Activated B cell treated with CpG ODN at 0.5 μM for 24 hours (primary cell): ENCODE data around the gene RHOT1. TPM values are rescaled to one million over a fixed set of nuclear protein-coding genes. Genes with fewer than 3 reads are reported as not detected.

ENCODE experiments used
- ATAC-seq: fragments of 200-7000 bp; cut with Tn5 transposase; one replicate; pipeline ENCODE4 v1.10.0; 2021; ENCODE audit warnings: low read depth, mild to moderate bottlenecking, moderate library complexity
- CTCF ChIA-PET: fragments of 350-600 bp; sonication (Branson Sonifier 250); formaldehyde crosslinking; loops from one replicate; lab custom pipeline; 2021; ENCODE audit warnings: antibody characterized with exemption; lab: Charles Lee
- POLR2A ChIA-PET: fragments of 350-600 bp; sonication (Branson Sonifier 250); formaldehyde crosslinking; loops from one replicate; lab custom pipeline; 2021; ENCODE audit warnings: antibody characterized with exemption; lab: Charles Lee
- DNase-seq: peaks from one replicate; pipeline ENCODE4 v3.0.0; 2022
- H3K27ac Mint-ChIP-seq: one replicate; pipeline ENCODE4 v1.8.0; 2020; ENCODE audit warnings: mixed read lengths
- H3K27me3 Mint-ChIP-seq: one replicate; pipeline ENCODE4 v1.8.0; 2021; ENCODE audit warnings: mixed read lengths
- H3K36me3 Mint-ChIP-seq: one replicate; pipeline ENCODE4 v1.8.0; 2021; ENCODE audit warnings: low read depth, mixed read lengths
- H3K4me1 Mint-ChIP-seq: one replicate; pipeline ENCODE4 v1.8.0; 2021; ENCODE audit warnings: mixed read lengths
- H3K4me3 Mint-ChIP-seq: one replicate; pipeline ENCODE4 v1.8.0; 2020; ENCODE audit warnings: mild to moderate bottlenecking, mixed read lengths
- H3K9me3 Mint-ChIP-seq: one replicate; pipeline ENCODE4 v1.8.0; 2020; ENCODE audit warnings: mixed read lengths
- intact Hi-C: fragments of 100-400 bp; cut with micrococcal nuclease; formaldehyde crosslinking; loops from one replicate; pipeline ENCODE4 v1.15.1; 2024
- total RNA-seq: library from RNA; stranded (reverse); gene quantifications from 2 replicates; pipeline ENCODE4 v1.2.3, GENCODE V29; 2022
- TF ChIP-seq, protein P1 (sequence below): fragments of 200-600 bp; IDR thresholded peaks from one replicate; pipeline ENCODE4 v1.8.0; 2022; ENCODE audit warnings: antibody characterized with exemption, mild to moderate bottlenecking

The RHOT1 gene
- total RNA-seq, 1 donor from 2014 or later: 16.2 TPM

DNA sequence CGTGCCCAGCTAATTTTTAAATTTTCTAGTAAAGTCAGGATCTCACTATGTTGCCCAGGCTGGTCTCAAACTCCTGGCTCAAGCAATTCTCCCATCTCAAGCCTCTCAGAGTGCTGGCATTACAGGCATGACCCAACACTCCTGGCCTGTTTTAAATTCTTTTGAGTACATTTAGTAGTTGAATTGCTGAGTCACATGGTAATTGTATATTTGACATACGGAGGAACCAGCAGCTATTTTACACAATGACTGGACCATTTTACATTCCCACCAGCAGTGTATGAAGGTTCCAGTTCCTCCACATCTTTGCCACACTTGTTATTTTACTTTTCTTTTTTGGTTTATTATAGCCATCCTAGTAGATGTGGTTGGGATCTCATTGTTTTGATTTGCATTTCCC is 43.6 kb downstream of the RHOT1 start:
- Mint-ChIP-seq H3K36me3 (peaks cover 32% of the 10 kb centered on the region), H3K4me1 (no peaks in the 10 kb centered on the region), H3K27me3 (no peaks in the 10 kb centered on the region), H3K4me3 (no peak overlapping the region), H3K9me3 (no peaks in the 10 kb centered on the region), H3K27ac (no peak overlapping the region)
- ChIA-PET CTCF (no interaction called here), POLR2A (no interaction called here)
- no peak for DNase-seq
- TF ChIP-seq, protein P1, sequence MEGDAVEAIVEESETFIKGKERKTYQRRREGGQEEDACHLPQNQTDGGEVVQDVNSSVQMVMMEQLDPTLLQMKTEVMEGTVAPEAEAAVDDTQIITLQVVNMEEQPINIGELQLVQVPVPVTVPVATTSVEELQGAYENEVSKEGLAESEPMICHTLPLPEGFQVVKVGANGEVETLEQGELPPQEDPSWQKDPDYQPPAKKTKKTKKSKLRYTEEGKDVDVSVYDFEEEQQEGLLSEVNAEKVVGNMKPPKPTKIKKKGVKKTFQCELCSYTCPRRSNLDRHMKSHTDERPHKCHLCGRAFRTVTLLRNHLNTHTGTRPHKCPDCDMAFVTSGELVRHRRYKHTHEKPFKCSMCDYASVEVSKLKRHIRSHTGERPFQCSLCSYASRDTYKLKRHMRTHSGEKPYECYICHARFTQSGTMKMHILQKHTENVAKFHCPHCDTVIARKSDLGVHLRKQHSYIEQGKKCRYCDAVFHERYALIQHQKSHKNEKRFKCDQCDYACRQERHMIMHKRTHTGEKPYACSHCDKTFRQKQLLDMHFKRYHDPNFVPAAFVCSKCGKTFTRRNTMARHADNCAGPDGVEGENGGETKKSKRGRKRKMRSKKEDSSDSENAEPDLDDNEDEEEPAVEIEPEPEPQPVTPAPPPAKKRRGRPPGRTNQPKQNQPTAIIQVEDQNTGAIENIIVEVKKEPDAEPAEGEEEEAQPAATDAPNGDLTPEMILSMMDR: no peak
- intact Hi-C loops: no loop called here
- no peak for ATAC-seq

DNA sequence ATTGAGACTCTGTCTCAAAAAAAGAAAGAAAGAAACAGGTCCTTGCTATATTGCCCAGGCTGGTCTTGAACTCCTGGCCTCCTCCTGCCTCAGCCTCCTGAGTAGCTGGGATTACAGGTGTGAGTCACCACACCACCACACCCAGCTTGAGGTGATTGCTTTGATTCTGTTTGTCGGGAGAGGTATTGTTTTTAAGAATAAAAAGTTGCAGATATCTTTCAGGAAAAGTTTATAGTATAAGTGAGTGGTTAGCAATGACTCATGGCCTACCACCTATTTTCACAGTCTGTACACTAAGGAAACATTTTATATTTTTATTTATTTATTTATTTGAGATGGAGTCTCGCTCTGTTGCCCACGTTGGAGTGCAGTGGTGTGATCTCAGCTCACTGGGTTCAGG is 45.0 kb downstream of the RHOT1 start:
- intact Hi-C loops: no loop called here
- Mint-ChIP-seq H3K9me3 (no peaks in the 10 kb centered on the region), H3K4me1 (no peaks in the 10 kb centered on the region), H3K4me3 (no peak overlapping the region), H3K27me3 (no peaks in the 10 kb centered on the region), H3K27ac (no peak overlapping the region), H3K36me3 (peaks cover 23% of the 10 kb centered on the region)
- ChIA-PET CTCF (no interaction called here), POLR2A (no interaction called here)
- TF ChIP-seq, protein P1: no peak
- ATAC-seq (no peak), DNase-seq (no peak)

DNA sequence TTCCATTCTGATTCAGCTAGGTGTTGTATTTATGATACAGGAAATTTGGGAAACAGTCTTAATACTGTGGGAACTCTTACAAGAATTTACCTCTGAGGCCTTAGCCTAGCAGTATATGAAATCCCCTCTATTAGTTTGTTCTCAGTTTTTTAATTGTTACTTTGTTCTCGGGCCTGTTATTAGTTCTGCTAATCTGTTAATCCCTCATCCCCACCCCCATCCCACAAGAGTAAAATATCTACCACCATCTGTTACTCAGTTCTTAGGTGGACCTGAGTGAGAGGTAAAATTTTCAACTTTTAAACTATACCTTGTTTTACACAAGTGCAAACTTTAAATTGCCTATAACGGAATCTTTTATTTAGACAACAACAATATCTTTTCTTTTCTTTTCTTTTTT is 47.0 kb downstream of the RHOT1 start:
- no peaks in the 10 kb centered on the region for H3K9me3 Mint-ChIP-seq
- CTCF ChIA-PET: no interaction called here
- no peak overlapping the region for H3K4me3 Mint-ChIP-seq
- H3K27me3 Mint-ChIP-seq: no peaks in the 10 kb centered on the region
- ATAC-seq (no peak), DNase-seq (no peak)
- intact Hi-C loops: no loop called here
- peaks cover 30% of the 10 kb centered on the region for H3K36me3 Mint-ChIP-seq
- TF ChIP-seq, protein P1: no peak
- POLR2A ChIA-PET: no interaction called here
- H3K4me1 Mint-ChIP-seq: no peaks in the 10 kb centered on the region
- no peak overlapping the region for H3K27ac Mint-ChIP-seq

DNA sequence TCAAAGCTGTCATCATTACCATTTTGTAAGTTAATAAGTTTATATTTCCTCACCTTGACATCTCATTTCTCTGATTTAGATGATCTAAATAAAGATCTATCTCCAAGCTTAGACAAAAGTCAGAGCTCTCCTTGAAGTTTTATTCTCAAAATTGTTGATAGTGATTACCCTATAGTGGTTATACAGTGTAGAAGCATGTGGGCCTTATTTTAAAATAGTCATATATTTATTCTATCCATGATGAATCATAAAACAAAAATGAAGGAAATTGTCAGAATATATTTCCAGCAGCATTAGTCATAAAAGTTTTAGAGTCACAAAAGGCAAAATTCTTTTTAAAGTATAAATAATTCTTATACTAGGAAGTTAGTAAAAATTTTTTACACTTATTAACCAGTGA is 49.0 kb downstream of the RHOT1 start:
- ChIA-PET CTCF (no interaction called here), POLR2A (no interaction called here)
- no peak for DNase-seq
- H3K4me1 Mint-ChIP-seq: no peaks in the 10 kb centered on the region
- H3K36me3 Mint-ChIP-seq: peaks cover 39% of the 10 kb centered on the region
- no peak overlapping the region for H3K4me3 Mint-ChIP-seq
- ATAC-seq: no peak
- no peaks in the 10 kb centered on the region for H3K9me3 Mint-ChIP-seq
- intact Hi-C loops: no loop called here
- H3K27me3 Mint-ChIP-seq: no peaks in the 10 kb centered on the region
- TF ChIP-seq, protein P1: no peak
- H3K27ac Mint-ChIP-seq: no peak overlapping the region

DNA sequence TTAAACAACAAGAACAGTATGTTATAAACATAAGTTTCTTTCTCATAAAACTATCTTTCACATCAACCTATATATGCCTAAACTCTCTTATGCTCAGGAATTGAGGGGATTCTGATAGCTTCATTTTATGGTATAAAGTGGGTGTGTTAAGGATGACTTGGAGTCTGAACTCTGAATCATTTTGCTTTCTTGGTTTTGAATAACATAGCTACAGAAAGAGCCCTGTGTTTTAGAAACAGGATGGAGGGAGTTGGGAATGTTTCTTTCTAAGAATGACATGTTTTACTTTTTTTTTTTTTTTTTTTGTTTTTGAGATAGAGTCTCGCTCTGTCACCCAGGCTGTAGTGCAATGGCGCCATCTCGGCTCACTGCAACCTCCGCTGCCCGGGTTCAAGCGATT is 50.1 kb downstream of the RHOT1 start:
- Mint-ChIP-seq H3K9me3 (no peaks in the 10 kb centered on the region), H3K4me1 (no peaks in the 10 kb centered on the region), H3K36me3 (peaks cover 42% of the 10 kb centered on the region), H3K4me3 (no peak overlapping the region), H3K27me3 (no peaks in the 10 kb centered on the region), H3K27ac (no peak overlapping the region)
- DNase-seq (no peak), ATAC-seq (no peak)
- POLR2A ChIA-PET: interaction anchor here (0.6 to 0.7 kb wide), 5 partner anchors 36 to 1461 kb away, joined by 3 to 7 read pairs (median 5); no protein-coding TSS in a partner anchor
- intact Hi-C loops: no loop called here
- CTCF ChIA-PET: no interaction called here
- TF ChIP-seq, protein P1: no peak
